NCI-H510A (cell line): ENCODE measurements around the gene PNMA1.
"Not testable (repeated sequence)": the region's sequence is repeated elsewhere in the genome, so short reads cannot be mapped to it uniquely, and the experiment has no call there.

ENCODE experiments used
- DNase-seq: peaks from one replicate; lab custom pipeline; 2025; lab: John Stamatoyannopoulos, UW

PNMA1 gene

GRCh38 chr14:73715707-73716106 is 1.5 kb upstream of the PNMA1 start:
- DNase-seq: no peak

GRCh38 chr14:73714656-73715081 is 485 bp upstream of the PNMA1 start:
- no peak for DNase-seq

GRCh38 chr14:73713206-73713802 is 880 bp downstream of the PNMA1 start:
- DNase-seq: no peak

- peak; percentile 48 for DNase-seq
These were observed 1.5 kb downstream of the PNMA1 start for GRCh38 chr14:73712540-73713180.

GRCh38 chr14:73712071-73712506 is 2.1 kb downstream of the PNMA1 start:
- no peak for DNase-seq

- DNase-seq: no peak
These were observed 3.4 kb downstream of the PNMA1 start for GRCh38 chr14:73710737-73711136.

- DNase-seq: no peak
These were observed 4.2 kb downstream of the PNMA1 start for GRCh38 chr14:73709904-73710469.

GRCh38 chr14:73708076-73708475 is 6.1 kb downstream of the PNMA1 start:
- not testable (repeated sequence) for DNase-seq

GRCh38 chr14:73700325-73700724 is 13.9 kb downstream of the PNMA1 start:
- no peak for DNase-seq

- DNase-seq: no peak
These were observed 17.5 kb downstream of the PNMA1 start for GRCh38 chr14:73696466-73697400.

- no peak for DNase-seq
These were observed 18.2 kb downstream of the PNMA1 start for GRCh38 chr14:73695997-73696396.

- DNase-seq: no peak
These were observed 19.1 kb downstream of the PNMA1 start for GRCh38 chr14:73695082-73695481.

GRCh38 chr14:73694083-73694482 is 20.1 kb downstream of the PNMA1 start:
- DNase-seq: no peak

- no peak for DNase-seq
These were observed 27.3 kb downstream of the PNMA1 start for GRCh38 chr14:73686901-73687300.

GRCh38 chr14:73685328-73685727 is 28.9 kb downstream of the PNMA1 start:
- DNase-seq: no peak

- no peak for DNase-seq
These were observed 29.6 kb downstream of the PNMA1 start for GRCh38 chr14:73684627-73685026.

- DNase-seq: no peak
These were observed 33.4 kb downstream of the PNMA1 start for GRCh38 chr14:73680821-73681220.

GRCh38 chr14:73678698-73679097 is 35.5 kb downstream of the PNMA1 start:
- no peak for DNase-seq

GRCh38 chr14:73674986-73675385 is 39.2 kb downstream of the PNMA1 start:
- DNase-seq: no peak

- no peak for DNase-seq
These were observed 46.3 kb downstream of the PNMA1 start for GRCh38 chr14:73667854-73668253.

GRCh38 chr14:73666583-73666982 is 47.6 kb downstream of the PNMA1 start:
- no peak for DNase-seq

- DNase-seq: no peak
These were observed 49.1 kb downstream of the PNMA1 start for GRCh38 chr14:73665130-73665529.
